Measurements from ENCODE around the gene WNT1.

WNT1 gene

DNA sequence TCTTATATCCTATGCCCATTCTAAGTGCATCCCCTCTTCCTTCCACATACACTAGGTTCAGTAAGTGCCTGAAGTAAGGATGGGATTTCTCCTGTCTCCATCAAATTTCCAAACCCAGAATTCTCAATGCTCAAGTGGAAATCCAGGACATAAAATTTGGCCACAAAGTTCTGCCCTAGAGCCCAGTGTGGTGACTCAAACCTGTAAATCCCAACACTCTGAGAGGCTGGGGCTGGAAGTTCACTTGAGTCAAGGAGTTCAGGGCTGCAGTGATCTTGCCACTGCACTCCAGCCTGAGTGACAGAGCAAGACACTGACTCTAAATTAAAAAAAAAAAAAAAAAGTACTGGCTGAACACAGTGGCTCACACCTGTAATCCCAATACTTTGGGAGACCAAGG lies 16.3 kb upstream of the WNT1 start:
- DNase-seq: no peak

DNA sequence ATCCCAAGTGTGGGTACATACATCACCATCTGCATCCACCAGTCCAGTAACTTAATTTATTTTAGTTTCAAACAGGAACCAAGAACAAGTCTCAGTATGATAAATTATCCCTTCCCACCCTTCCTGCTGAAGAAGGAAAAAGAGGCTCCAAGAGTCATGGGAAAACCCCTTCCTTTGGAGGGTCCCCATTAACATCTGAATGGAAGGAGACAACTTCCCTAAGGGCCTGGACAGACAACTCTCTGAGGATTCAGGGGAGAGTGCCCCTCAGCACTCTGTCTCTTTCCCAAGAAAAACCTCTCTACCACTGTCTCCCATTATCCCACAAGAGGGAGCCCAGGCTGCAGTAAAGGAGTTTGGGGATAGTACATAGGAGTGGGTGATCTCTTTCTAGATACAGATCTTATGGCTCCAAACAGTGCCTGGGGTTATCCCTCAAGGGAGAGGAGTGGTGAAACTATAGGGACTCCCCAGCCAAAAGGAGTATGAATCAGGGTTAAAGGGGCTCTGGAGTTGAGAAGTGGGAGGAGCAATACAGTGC lies 12.8 kb upstream of the WNT1 start:
- DNase-seq: no peak

DNA sequence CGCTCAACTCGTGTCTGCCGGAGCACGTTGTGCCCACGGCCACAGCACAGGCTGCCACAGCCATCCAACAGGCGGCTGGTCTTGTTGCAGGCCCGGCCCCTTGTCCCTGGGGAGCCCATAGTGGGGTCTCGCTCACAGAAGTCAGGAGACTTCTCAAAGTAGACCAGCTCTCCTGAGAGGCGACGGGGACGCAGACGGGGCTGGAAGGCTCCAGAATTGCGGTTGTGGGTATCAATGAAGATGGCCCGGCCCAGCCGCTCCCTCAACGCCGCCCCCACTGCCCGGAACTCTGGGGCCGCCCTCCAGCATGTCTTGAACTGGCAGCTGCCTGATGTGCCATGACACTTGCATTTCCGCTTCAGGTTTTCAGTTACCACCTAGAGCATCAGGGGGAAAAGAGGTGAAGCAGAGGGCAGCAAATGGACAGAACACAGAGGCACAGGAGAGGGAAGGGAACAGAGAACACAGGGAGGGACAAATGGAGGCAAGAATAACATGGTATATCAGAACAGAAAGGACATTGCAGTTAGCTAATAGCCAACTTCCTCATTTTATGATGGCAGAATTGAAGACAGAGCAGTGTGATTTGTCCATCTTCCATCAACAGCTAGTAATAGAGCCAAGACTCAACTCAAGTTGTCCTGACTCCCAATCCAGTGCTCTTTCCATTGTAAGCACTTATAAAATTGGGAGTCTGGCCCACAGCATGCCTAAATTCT lies 11.8 kb upstream of the WNT1 start:
- DNase-seq: no peak

DNA sequence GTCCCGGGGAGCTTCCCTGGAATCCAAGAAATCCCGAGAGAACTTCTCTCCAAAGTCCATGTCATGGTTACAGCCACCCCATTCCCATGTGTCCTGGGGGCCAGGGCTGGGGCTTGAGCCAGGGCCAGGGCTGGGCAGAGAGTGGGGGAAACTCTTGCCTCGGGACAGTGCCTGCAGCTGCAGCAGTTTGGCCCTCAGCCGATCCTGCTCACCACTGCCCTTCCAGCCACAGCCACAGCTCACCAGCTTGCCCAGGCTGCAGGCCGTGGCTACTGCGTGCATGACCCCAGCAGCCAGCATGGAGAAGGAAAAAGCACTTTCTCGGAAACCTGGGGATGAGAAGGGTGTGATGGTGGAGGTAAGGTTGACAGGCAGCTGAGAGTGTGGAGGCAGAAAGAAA lies 10.1 kb upstream of the WNT1 start:
- no peak for DNase-seq

DNA sequence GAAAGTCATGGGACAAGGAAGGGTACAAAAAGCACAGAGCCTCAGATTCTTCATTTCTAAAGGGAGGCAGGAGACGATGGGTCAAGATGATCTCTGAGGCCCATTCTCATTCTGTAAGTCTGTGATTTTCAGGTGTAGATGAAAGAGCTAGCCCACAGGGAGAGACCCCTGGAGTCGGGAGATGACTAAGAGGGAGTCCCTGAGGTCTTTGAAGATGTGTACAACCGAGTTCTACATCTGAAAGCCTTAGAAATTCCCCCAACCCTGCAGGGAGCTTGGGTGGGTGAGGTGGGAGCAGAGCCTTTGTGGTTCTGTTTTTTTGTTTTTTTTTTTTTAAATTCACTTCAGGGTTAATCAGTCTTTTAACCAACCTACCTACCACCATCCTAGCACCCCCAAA lies 9.7 kb upstream of the WNT1 start:
- DNase-seq: no peak

DNA sequence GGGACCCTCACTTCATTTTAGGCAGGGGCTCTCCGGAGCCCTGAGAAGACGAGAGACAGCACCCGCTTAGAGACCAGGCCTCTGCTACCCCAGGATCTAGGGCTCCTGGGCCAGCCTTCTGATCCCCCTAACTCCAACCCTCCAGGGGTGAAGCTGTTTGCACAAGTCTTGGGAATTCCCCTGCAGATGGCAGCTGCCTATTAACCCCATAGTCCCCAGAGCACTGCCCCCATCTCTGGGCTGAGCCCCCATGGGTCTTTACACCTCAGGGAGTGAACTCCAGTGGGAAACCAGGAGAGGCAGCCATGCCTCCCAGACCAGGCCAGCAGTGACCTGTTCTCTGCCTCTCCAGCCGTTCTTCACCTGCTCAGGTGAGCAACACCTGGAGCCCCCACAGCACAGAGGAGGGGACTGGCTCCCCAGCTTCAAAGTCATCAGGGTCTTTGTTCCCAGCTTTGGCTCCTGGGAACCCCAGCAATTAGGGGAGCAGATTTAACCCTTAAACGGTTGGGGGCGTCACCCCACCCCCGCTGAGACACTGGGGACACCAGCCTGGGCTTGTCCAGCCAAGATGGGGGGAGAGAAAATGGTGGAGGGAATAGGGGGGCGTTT lies 8.9 kb upstream of the WNT1 start:
- DNase-seq: no peak

DNA sequence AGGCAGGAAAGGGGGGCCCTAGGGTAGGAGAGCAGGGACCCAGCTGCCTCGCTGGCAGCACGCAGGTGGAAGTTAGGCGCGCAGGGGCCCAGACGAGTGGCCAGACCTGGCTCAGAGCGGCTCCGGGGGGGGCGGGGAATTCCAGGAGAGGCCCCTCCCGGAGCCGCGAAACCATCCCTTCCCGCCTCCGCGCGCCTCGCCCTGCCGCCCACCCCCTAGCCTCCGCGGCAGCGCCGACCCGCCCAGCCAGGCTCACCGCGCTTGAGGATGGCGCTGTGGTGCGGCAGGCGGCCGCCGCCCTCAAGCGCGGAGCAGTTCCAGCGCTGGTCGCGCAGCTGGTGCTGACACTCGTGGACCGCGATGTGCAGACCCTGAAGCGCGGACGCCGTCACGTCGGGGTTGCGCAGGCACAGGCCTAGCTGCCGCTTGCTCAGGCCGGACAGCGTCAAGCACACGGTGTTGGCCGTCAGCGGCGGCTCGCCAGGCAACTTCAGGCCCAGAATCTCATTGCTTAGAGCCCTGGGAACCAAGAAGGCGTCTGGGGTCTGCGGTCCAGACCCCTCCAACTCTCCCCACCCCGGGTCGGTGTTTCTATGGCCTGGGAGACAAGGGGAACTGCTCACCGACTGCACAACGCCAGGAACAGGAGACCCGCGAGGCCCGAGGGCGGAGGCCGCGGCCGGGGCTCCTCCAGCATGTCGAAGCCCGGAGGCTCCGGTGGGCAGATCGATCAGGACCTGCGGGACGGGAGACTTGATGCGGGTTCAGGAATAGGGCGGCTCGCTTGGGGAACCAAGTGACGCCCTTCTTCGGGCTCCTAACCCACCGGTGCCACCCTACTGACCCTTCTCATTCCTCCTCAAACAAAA lies 8.1 kb upstream of the WNT1 start:
- peak; percentile 31 to 45 for DNase-seq

DNA sequence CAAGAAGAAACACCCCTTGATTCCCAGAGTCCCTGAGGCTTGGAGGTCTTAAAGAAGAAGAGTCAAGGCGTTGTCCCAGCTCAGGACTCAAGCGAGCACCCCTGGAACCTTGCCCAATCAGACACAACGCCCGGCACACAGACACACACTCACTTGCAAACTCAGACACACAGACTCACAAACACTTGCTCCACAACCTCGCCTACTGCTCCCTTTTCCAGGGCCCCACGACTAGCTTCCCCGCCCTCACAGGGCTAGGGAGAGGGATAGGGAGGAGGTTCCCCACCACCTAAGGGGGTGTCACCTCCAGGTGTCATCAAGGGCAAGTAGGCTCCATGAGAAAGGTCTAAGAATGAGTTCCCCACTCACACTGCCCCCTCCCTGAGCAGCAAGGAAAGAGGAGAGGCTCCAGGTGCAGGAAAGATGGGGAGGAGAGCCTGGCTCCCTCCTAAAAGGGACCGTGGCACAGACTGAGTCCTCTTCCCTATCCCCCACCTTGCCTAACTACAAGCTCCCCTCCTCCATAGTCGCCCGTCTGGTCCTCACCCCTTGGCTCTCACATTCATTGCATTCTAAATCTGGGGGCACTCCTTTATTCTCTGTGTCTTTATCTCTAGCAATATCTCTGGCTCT lies 7.3 kb upstream of the WNT1 start:
- peak; percentile 29 to 31 for DNase-seq

DNA sequence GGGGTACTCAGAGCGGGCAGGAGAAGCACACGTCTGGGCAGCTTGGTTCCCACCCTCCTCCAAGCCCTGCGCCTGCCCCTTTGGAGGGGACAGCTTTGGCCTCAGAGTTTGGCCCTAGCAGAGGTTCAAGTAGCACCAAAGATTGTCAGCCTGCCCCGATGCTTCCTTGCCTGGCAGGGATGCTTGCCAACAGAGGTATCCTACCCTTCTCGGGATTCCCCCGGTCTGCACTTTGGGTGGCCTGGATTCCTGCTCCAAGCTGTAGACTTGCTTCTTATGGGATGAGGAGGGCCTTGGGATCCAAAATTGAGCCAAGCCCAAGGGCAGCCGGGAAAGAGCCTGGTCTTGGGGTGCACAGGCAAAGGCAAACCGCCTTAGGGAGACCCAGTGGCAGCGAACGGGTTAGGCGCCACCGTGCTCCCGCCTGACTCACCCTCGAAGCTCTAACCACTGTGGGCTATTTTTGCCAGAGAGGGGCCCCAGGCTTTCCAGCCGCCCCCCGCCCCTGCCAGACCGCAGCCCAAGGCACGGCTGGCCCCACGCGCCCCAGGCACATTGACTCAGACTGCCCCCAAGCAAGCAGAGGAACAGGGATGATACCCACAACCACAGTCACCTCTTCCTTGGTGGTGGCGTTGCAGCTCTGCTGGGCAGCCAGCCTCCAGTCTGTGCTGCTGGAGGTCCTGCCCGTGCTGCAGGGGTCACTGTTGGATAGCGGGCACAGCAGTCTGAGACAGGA lies 5.7 kb upstream of the WNT1 start:
- DNase-seq: peak; percentile 75 to 81

GRCh38 chr12:48972952-48973483 lies 5.1 kb upstream of the WNT1 start:
- no peak for DNase-seq

DNA sequence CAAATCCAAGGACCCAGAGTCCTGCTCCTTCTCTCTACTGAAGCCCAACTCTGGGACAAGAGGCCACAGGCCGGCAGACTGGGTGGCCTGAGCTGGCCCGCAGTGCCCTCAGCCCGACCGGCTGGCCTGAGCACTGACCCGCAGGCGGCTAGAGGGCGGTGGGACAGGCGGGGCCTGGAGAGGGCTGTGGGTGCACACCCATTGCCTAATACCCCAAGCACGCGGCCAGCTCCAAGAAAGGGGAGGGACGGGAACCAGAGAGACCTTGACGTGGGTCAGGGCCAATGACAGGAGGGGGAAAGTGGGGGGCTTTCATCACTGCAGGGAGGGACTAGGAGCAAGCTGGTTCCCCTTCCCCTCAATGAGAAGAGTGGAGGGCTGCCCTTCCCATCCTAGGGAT lies 4.6 kb upstream of the WNT1 start:
- no peak for DNase-seq

GRCh38 chr12:48973941-48974673 lies 4.0 kb upstream of the WNT1 start:
- peak; percentile 66 to 70 for DNase-seq

DNA sequence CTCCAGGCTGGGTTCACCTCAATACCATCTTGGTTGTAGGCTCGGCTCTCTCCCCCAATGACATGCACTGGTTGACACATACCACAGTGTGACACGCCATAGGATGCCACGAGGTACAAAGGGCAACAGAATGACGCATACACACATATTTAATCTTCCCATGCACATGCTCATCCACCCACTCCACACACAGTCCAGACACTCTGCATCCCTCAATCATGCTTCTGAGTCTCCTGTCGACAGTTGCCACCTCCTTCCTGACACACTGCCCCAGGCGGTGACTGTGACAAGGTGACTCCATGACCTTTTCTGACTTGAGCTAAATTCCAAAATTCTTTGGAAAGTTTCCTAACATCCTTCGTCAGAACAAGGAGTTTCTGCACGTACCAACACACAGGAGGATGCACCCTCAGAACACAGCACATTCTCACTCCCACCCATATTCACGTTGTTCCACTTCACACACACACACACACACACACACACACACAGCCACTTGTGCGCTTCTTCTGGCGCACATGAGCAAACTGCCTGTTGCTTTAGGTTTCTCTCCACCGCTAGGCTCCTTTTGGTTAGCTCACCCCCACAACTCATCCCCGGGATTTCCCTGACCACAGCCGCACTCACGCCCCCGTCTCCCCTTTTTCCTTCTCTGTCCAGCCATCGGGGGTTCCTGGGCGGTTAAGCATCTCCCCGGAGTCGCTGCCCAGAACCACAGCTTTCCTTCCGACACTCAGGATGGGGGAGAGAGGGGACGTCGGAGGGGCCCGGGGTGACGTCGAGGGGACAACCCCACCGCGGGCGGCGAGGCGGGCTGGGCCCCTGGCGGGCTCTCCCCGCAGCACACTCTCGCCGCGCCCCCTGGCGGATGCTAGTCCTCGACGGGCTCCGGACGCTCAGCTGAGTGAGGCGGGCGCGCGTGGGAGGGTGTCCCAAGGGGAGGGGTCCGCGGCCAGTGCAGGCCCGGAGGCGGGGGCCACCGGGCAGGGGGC lies 536 bp upstream of the WNT1 start:
- peak; percentile 89 to 91 for DNase-seq

- DNase-seq: peak; percentile 45 to 50
These were observed 849 bp downstream of the WNT1 start for GRCh38 chr12:48978741-48979601.

GRCh38 chr12:48979602-48980388 lies 1.7 kb downstream of the WNT1 start:
- DNase-seq: peak; percentile 52

- peak; percentile 63 to 65 for DNase-seq
These were observed 2.3 kb downstream of the WNT1 start for GRCh38 chr12:48980389-48980952.

GRCh38 chr12:48980953-48981756 lies 3.0 kb downstream of the WNT1 start:
- peak; percentile 33 to 52 for DNase-seq

Data from activated T-cell treated with anti-CD3 and anti-CD28 coated beads, Interleukin-2, amount 50 U/mL, for 48 hours (primary cell).